ENCODE measurements around the gene AMIGO3.

DNA sequence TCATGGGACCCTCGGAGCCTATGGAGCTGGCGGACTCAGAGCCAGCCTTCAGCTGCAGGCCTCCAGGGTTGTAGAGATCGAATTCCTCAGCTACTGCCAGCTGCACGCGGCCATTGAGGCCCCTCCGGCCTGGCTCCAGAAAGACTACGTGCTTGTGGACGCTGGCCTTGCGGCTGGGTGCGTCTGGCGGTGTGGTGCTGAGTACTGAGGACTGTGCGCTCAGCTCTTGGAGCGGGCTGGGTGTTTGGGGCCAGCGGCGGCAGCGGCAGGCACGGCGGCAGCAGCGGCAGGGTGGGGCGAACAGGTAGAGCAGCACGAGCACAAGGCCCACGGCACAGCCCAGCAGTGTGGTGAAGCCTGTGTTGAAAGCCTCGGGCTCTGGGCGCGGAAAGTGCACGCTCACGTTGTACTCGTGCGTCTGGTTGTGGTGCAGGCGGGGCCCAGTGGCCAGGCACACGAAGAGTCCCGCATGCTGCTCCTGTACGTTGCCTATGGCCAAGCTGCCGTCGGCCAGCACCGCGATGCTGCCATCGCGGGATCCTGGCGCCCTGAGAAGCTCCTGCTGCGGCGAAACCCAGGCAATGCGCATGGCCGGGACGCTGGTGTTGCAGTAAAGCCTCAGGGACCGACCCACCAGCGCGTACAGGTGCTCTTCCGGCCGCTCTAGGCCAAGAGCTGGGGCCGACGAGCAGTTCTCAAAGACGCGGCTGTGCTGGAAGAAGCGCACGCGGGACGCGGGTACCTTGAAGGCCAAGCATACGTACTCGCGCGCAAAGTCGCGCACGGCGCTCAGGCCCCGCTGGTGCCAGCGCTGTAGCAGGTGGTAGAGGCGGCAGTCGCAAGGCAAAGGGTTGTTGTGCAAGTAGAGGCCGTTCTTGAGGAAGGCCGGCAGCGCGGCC lies 1.3 kb downstream of the AMIGO3 start:
- no peak for TF ChIP-seq REST (IDR thresholded peaks at IDR 0.05)
- TF ChIP-seq, protein P1, sequence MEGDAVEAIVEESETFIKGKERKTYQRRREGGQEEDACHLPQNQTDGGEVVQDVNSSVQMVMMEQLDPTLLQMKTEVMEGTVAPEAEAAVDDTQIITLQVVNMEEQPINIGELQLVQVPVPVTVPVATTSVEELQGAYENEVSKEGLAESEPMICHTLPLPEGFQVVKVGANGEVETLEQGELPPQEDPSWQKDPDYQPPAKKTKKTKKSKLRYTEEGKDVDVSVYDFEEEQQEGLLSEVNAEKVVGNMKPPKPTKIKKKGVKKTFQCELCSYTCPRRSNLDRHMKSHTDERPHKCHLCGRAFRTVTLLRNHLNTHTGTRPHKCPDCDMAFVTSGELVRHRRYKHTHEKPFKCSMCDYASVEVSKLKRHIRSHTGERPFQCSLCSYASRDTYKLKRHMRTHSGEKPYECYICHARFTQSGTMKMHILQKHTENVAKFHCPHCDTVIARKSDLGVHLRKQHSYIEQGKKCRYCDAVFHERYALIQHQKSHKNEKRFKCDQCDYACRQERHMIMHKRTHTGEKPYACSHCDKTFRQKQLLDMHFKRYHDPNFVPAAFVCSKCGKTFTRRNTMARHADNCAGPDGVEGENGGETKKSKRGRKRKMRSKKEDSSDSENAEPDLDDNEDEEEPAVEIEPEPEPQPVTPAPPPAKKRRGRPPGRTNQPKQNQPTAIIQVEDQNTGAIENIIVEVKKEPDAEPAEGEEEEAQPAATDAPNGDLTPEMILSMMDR (IDR thresholded peaks at IDR 0.05; ENCODE audit: low read depth, low read length, missing input control): no peak
